HG02588 (cell line): ENCODE measurements around the gene FBLN5.
"Not testable (repeated sequence)": the region's sequence is repeated elsewhere in the genome, so short reads cannot be mapped to it uniquely, and the experiment has no call there.

ENCODE experiments used
- ATAC-seq: cut with Tn5 transposase; IDR thresholded peaks from one replicate; pipeline ENCODE4 v1.9.1; 2021; ENCODE audit warnings: mild to moderate bottlenecking, moderate library complexity; ENCODE audit not compliant: unreplicated experiment

The FBLN5 gene

DNA sequence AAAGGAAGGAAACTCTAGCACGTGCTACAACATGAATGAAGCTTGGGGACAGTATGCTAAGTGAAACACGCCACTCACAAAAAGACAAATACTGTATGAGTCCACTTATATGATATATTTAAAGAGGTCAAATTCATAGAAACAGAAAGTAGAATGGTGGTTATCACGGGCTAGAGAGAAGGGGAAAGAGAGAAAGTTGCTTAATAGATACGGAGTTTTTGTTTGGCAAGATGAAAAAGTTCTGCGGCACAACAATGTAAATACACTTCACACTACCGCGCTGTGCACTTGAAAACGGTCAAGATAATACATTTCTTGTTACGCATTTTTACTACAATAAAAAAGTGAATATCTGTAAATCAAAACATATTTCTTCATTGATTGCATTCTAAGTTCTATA lies 37.3 kb downstream of the FBLN5 start:
- ATAC-seq: no peak

- ATAC-seq: no peak
Measured at GRCh38 chr14:91906374-91906773, 41.1 kb downstream of the FBLN5 start.

- ATAC-seq: no peak
Measured at GRCh38 chr14:91904956-91905645, 42.4 kb downstream of the FBLN5 start.

GRCh38 chr14:91904483-91904882 lies 43.0 kb downstream of the FBLN5 start:
- no peak for ATAC-seq

GRCh38 chr14:91903070-91903469 lies 44.4 kb downstream of the FBLN5 start:
- ATAC-seq: no peak

GRCh38 chr14:91902336-91902735 lies 45.2 kb downstream of the FBLN5 start:
- ATAC-seq: no peak

- ATAC-seq: no peak
Measured at GRCh38 chr14:91901449-91902226, 45.9 kb downstream of the FBLN5 start.

DNA sequence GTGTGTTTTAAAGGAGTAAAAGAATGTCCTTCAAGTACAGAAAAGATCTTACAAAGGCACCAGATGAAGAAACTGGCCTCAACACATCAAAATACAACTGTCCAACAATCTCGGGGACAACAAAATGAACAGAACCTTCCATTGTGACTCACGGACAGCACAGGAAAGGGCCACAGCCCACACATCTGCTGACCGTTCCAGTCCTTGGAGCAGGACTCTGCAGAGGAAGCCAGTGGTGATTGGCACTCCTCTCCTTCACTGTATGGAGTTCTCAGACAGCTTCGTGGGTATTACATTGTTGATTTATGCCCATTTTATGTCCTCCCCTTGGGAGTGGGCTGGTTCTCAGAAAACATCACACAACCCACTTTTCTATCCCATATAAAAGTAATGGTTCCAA lies 47.7 kb downstream of the FBLN5 start:
- no peak for ATAC-seq

DNA sequence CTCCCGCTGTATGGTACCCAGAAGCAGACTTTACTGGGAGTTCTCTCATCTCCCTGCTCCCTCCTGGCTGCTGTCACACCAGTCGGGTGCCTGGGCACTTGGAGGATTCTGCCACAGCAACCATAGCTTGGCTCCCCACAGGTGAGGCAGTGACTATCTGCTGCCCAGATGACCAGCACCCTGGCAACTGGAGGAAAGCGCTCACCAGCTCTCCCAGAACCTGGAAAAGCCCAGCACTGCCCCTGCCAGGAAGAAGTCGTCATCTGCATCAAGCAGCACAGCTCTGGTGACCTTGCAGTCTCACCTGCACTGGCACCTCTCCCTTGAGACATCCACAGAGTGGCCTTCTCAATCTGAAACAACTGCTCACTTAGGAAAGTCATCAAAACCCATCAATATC lies 48.3 kb downstream of the FBLN5 start:
- ATAC-seq: no peak

DNA sequence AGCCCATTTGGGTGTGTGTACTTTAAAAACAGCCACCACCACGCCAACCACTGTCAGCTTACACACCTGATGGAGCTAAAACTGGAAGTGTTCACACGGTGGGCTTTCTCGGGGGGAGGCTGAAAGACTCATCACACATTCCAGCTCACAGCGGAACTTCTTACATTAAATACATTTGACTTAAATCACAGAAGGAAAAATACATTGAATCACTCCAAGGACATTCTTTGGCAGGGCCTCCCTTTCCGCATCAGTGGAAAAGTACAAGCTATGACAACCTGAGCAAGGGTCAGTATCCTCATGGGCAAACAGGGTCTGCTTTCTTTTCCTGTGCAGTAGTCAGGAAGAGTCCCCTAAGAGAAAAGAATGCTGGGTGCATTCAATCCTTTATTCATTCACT lies 49.1 kb downstream of the FBLN5 start:
- no peak for ATAC-seq

- not testable (repeated sequence) for ATAC-seq
Measured at GRCh38 chr14:91897716-91898115, 49.8 kb downstream of the FBLN5 start.

DNA sequence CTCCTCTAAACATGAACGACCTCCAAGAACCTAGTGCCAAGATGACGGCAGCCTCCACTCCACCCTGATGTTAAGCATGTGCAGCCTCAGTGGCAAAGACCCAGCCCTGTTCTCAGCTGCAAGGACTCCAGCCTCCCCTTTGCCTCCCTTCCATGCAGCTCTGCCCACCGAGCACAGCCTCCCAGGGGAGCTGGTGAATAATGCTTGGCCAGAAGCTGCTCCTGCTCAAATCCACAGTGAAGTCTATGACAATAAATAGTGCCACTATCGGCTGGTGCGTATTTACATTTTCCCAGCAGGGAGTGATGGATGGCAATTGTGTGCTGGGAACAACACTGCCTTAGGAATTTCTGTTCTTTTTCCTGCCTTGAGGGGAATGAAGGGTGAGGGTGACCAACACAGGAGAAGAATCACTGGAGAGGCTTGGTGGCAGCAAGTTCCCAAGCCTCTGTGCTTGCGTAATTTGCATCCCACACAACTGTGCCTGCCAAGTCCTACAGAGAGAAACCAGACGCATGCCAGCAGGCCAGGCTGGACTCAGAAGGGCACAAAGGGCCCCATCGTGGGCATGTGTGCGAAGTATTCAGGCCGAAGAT lies 50.3 kb downstream of the FBLN5 start:
- ATAC-seq: no peak

DNA sequence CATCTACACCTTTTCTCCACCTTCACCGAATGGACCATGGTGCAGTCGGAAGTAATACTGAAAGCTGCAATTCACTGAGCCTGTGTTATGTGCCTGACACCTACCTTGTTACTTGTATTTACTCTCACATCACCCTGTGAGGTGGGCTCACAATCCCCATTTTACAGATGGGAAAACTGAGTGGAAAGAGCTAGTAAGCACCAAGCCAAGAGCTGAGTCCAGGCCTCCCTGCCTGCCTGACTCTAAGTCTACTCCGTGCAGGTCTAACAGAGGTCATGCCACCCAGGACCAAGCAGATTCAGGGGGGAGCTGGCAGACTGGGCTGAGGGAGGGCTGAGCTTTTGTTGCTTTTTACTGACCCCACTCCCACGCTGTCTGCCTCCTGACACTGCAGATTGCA lies 51.1 kb downstream of the FBLN5 start:
- ATAC-seq: no peak

DNA sequence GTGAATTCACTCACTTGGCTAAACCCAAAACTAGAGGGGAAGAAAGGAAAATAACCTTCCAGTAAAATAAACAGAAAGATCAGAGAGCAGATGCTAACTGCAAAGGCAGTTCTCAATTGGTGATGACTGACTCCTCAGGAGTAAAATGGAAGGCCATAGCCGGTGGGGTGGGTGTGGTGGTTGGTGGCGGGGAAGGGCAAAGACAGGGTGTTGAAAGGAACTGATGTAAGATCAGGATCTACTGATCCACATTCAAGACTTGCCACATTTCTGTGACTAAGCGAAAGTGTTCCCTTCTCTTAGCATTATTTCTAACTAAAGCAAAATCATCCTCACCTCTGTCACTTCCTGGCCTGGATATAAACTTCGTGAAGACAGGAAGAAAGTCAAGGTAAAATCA lies 53.8 kb downstream of the FBLN5 start:
- ATAC-seq: no peak

GRCh38 chr14:91893007-91893406 lies 54.5 kb downstream of the FBLN5 start:
- ATAC-seq: no peak

DNA sequence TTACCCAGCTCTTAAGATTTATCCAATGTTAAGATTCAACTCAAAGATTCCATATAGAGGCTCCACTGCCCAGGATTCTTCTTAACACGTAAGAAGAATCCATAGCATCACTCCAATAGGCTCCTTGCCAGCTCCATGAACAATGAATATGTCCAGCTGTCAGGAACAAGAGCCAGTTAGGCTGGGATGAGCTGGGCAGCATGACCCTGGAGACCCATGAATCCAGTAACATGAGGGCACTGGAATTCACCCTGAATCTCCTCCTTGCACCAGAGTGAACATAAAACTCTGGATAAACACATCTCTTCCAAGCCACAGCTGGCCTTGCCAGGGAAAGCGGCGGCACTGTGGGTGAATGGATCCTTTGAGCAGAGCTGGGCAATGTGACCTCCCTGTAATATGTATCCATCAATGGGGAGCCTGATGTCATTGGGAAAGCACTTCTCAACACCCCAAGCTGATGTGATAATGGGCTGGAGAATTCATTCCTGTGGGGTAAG lies 55.7 kb downstream of the FBLN5 start:
- no peak for ATAC-seq

DNA sequence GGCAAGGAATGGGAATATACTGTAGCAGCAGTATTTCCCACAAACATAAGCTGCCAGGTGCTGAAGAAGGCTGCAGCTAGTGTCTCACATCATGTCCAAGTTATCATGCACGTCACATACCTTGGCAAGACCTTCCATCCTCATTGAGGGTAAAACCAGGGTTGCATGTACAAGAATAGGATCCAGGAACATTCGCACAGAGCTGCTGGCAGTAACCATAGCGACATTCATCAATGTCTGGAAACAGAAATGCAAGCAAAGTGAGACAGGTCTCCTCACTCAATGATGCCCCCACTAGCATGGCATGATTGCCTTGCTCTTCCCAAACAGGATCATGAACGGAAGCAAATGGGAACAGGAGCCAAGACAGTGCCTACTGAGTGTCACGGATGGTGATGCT lies 56.4 kb downstream of the FBLN5 start:
- no peak for ATAC-seq

GRCh38 chr14:91890291-91890749 lies 57.2 kb downstream of the FBLN5 start:
- no peak for ATAC-seq

DNA sequence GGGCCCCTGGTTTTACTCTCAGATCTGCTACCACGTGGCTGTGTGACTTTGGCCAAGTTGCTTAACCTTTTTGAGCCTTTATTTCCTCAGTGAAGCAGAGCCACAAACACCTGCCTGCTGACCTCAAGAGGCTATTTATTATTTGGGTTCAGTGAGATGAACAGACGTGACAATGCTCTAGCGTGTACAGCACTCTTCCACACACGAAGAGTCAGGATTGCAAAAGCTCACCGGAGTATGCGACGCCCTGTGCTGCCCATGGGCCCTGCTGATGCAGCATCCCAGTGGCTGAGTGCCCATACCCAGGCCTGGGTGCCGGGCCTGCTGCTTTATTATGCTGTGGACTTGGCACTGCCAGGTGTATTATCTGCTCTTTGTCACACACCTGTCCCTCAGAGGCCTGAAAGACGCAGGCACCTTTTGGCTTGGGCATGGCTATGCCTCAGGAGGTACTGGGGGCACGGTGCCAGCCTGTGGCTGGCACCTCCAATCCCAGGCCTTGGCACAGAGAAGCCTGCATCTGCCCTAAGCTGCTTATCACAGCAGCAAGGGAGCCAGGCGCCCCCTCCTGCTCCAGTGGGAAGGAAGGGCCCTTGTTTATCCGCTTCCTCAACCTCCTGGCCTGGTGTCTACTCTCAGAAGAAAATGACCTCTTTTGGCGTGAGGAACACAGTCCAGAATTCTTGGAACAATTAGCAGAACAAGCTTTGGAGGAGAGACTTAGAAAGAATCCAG lies 57.9 kb downstream of the FBLN5 start:
- no peak for ATAC-seq

GRCh38 chr14:91888641-91889476 lies 58.6 kb downstream of the FBLN5 start:
- ATAC-seq: no peak
